ENCODE results near the gene GARIN5A. TPM values are rescaled to one million over a fixed set of nuclear protein-coding genes. Genes with fewer than 3 reads are reported as not detected.

Gene GARIN5A
- total RNA-seq, 4 donors from 2014 or later: 0.32 to 0.52 TPM; not detected in 2

DNA sequence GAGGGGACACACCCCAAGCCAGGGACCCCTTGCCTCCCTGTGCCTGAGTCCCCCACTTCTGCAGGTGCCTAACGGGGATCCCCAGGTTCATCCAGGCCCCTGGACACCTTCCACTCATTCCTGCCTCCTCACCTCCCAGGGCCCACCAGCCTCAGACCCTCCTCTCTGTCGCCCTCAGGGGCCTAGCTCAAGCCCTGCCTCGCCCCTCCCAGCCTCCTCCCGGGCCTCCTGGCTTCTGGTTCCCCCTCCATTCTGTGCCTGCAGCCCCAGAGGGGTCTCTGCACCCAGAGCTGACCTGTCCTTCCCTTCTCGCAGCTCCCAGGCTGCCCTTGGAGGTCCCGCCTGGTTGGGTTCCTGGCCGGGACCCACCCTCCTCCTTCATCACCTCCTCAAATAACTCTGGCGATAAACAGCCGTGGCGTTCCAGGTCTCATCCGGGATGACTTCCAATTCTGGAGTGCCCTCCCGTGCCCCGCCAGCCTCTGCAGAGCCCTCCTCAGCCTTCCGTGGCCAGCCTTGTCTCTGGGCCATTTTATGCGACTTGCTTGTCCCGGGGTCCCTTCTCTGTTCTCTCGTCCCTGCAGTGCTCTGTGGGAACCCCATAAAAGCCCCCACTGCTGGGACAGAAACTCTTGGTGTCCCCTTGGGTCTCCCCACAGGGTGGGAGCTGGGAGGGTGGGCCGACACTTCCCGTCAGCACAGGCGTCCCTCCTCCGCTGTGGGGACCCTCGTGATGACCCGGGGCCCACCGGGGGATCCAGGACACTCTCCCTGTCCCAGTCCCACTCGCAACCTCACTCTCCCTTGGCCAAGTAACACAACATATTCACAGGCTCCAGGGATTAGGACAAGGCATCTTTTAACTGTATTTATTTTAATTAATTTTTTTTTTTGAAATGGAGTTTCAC is 25.2 kb upstream of the GARIN5A start:
- no peak overlapping the region for H3K27ac ChIP-seq (replicated peaks in 1 of 4)
- no peak overlapping the region for H3K4me3 ChIP-seq
- H3K36me3 ChIP-seq: peaks cover 0 to 15% (median 10%) of the 10 kb centered on the region in 4 donors
- TF ChIP-seq, protein P1, sequence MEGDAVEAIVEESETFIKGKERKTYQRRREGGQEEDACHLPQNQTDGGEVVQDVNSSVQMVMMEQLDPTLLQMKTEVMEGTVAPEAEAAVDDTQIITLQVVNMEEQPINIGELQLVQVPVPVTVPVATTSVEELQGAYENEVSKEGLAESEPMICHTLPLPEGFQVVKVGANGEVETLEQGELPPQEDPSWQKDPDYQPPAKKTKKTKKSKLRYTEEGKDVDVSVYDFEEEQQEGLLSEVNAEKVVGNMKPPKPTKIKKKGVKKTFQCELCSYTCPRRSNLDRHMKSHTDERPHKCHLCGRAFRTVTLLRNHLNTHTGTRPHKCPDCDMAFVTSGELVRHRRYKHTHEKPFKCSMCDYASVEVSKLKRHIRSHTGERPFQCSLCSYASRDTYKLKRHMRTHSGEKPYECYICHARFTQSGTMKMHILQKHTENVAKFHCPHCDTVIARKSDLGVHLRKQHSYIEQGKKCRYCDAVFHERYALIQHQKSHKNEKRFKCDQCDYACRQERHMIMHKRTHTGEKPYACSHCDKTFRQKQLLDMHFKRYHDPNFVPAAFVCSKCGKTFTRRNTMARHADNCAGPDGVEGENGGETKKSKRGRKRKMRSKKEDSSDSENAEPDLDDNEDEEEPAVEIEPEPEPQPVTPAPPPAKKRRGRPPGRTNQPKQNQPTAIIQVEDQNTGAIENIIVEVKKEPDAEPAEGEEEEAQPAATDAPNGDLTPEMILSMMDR (IDR thresholded peaks at IDR 0.05): no peak
- no peak for TF ChIP-seq EP300 (IDR thresholded peaks at IDR 0.05)
- no peak for TF ChIP-seq POLR2A (IDR thresholded peaks at IDR 0.05; ENCODE audit: low read depth)
- no peak for TF ChIP-seq POLR2AphosphoS5 (IDR thresholded peaks at IDR 0.05)
- intact Hi-C loops (cut with DNase I): no loop called here
- H3K9me3 ChIP-seq: no peaks in the 10 kb centered on the region
- 72% methylated on average over 21 of the region's 25 CpGs for WGBS
- no peaks in the 10 kb centered on the region for H3K27me3 ChIP-seq
- peaks cover 0 to 19% (median 17%) of the 10 kb centered on the region in 4 donors for H3K4me1 ChIP-seq
- no peak for DNase-seq (ENCODE audit: extremely low spot score)

DNA sequence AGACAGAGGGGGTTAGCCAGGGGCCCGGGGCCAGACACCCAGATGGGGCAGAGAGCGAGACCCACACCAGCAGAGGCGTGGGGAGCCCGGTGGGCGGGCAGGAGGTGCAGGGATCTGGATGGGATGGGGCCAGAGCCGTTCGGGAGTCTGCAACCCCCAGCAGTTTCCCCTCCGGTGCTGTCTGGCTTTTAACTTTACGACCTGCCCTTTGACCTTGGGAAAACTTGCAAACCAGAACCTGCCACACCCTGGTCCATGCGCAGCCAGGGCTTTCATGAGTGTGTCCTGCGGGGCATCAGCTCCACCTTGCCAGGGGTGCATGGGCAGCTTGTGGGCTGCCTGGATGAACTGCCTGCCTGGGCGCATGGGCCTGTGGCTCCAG is 24.5 kb upstream of the GARIN5A start:
- WGBS: 74% methylated on average over 11 of the region's 12 CpGs
- no peak for TF ChIP-seq POLR2AphosphoS5 (IDR thresholded peaks at IDR 0.05)
- TF ChIP-seq, protein P1 (IDR thresholded peaks at IDR 0.05): no peak
- no peak for TF ChIP-seq EP300 (IDR thresholded peaks at IDR 0.05)
- TF ChIP-seq POLR2A (IDR thresholded peaks at IDR 0.05; ENCODE audit: low read depth): no peak
- intact Hi-C loops (cut with DNase I): no loop called here
- no peak for DNase-seq (ENCODE audit: extremely low spot score)
- H3K4me1 ChIP-seq: peaks cover 0 to 19% (median 17%) of the 10 kb centered on the region in 4 donors
- peaks cover 0 to 11% (median 9%) of the 10 kb centered on the region in 4 donors for H3K36me3 ChIP-seq
- no peak overlapping the region for H3K4me3 ChIP-seq
- H3K27me3 ChIP-seq: no peaks in the 10 kb centered on the region
- no peaks in the 10 kb centered on the region for H3K9me3 ChIP-seq
- no peak overlapping the region for H3K27ac ChIP-seq (replicated peaks in 1 of 4)

DNA sequence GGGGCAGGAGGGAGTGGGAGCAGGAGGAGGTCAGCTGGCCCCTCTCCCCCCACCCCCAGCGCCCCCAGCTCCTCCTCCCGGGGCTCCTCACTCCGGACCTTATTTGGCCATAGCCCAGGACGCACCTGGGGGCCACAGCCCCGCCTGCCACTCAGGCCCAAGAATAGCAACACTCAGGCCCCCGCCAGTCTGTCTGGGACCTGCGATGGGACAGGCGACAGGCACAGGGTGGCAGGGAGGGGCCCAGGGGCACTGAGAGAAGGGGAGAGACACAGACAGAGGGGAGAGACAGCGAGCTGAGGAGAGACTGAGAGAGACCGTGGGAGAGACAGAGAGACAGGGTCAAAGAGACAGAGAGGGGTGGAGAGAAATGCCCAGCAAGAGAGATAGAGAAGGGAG is 24.1 kb upstream of the GARIN5A start:
- no peak for DNase-seq (ENCODE audit: extremely low spot score)
- H3K36me3 ChIP-seq: peaks cover 0 to 7% (median 4%) of the 10 kb centered on the region in 4 donors
- 88% methylated on average over 3 of the region's 10 CpGs for WGBS

DNA sequence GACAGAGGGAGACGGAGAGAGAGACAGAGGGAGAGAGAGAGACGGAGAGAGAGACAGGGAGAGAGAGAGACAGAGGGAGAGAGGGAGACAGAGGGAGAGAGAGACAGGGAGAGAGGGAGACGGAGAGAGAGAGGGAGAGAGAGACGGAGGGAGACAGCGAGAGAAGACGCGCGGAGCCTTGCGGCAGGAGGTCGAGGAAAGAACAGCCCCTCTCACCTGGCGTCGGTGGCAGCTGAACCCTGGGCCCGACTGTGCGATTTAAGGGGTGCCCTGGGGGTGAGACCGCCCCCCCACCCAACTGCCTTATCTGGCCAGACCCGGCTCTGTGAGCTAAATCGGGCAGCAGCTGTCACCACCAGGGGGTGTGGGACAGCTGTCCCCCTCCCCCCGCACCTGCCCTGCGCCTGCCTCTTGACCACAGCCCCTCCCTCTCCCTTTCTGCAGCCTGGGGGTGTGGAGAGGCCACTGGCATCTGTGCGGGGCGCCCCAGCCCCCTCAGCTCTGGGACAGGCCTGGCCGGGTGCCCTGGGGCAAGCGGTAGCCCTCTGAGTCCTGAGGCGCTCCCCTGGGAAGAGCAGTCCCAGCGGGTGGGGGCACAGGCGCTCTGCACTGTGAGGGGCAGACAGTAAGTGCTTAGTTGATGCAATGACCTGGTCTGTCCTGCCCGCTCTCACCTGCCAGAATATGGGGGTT is 23.6 kb upstream of the GARIN5A start:
- H3K36me3 ChIP-seq: peaks cover 0 to 3% (median under 1%) of the 10 kb centered on the region in 4 donors
- H3K9me3 ChIP-seq: no peaks in the 10 kb centered on the region
- intact Hi-C loops (cut with DNase I): no loop called here
- 55% methylated on average over 18 of the region's 27 CpGs for WGBS
- peaks cover 0 to 19% (median 17%) of the 10 kb centered on the region in 4 donors for H3K4me1 ChIP-seq
- H3K27ac ChIP-seq (replicated peaks in 1 of 4): no peak overlapping the region
- TF ChIP-seq EP300 (IDR thresholded peaks at IDR 0.05): no peak
- TF ChIP-seq POLR2A (IDR thresholded peaks at IDR 0.05; ENCODE audit: low read depth): peak; percentile 55
- no peak overlapping the region for H3K4me3 ChIP-seq
- H3K27me3 ChIP-seq: no peaks in the 10 kb centered on the region
- DNase-seq (ENCODE audit: extremely low spot score): no peak

More for the DNA sequence above, 24.1 kb upstream of the GARIN5A start:
- H3K27me3 ChIP-seq: no peaks in the 10 kb centered on the region
- H3K4me1 ChIP-seq: peaks cover 0 to 19% (median 17%) of the 10 kb centered on the region in 4 donors
- H3K9me3 ChIP-seq: no peaks in the 10 kb centered on the region
- H3K27ac ChIP-seq (replicated peaks in 1 of 4): no peak overlapping the region
- TF ChIP-seq, protein P1 (IDR thresholded peaks at IDR 0.05): no peak
- TF ChIP-seq POLR2AphosphoS5 (IDR thresholded peaks at IDR 0.05) (no peak), POLR2A (IDR thresholded peaks at IDR 0.05; ENCODE audit: low read depth) (no peak), EP300 (IDR thresholded peaks at IDR 0.05) (no peak)
- H3K4me3 ChIP-seq: no peak overlapping the region
- intact Hi-C loops (cut with DNase I): no loop called here

All from esophagus muscularis mucosa (tissue), 4 donors.